K562 (cell line): ENCODE data around the gene LZTR1. TPM values are rescaled to one million over a fixed set of nuclear protein-coding genes. Genes with fewer than 3 reads are reported as not detected.
"Not testable (repeated sequence)": the region's sequence is repeated elsewhere in the genome, so short reads cannot be mapped to it uniquely, and the experiment has no call there.

Experiments
- ATAC-seq: fragments of 200-7000 bp; cut with Tn5 transposase; 3 replicates; pipeline ENCODE4 v1.9.1; 2020; ENCODE audit warnings: moderate library complexity
- BruUV-seq: library from RNA; stranded (reverse); fragments of 400-500 nt; replicated peaks from 2 replicates; lab custom pipeline; 2021; lab: Mats Ljungman, UMichigan
- CTCF ChIA-PET: fragments of 300-600 bp; formaldehyde crosslinking; extraction: SDS; loops from one replicate; lab custom pipeline; 2021; ENCODE audit warnings: low intra/inter-chr PET ratio; lab: Yijun Ruan, JAX
- POLR2A ChIA-PET: fragments of 300-600, 350-650 bp; sonication (Branson Sonifier 250); formaldehyde crosslinking; extraction: SDS; loops from one replicate; lab custom pipeline; 2021; ENCODE audit warnings: antibody characterized with exemption, inconsistent platforms; lab: Yijun Ruan, JAX
- DNase-seq, 4 experiments: peaks; one replicate each; pipeline versions ENCODE4 v3.0.0 to v3.0.0-alpha.2; 2011 to 2018; ENCODE audit warnings: low spot score in 3 of 4, mixed read lengths in 3 of 4; ENCODE audit errors: extremely low read depth in 1 of 4
- FAIRE-seq: peaks from 2 replicates; lab custom pipeline; 2011; peaks lifted over from hg19 to GRCh38; lab: Jason Lieb, UNC
- H2AFZ ChIP-seq: 2 replicates; pipeline ENCODE4 v1.6.0; 2011; ENCODE audit warnings: low read depth, low read length, control low read depth, inconsistent platforms
- H3K27ac ChIP-seq: fragments of 200-600 bp; 3 replicates; pipeline ENCODE4 v1.8.0; 2011; ENCODE audit warnings: low read depth, mild to moderate bottlenecking, control low read depth, inconsistent platforms, low read length, moderate library complexity, mixed read lengths; ENCODE audit errors: extremely low read depth
- H3K27me3 ChIP-seq, 2 experiments: fragments of 300-600 bp in 1 of 2; 2 replicates in 1 of 2; 3 replicates in 1 of 2; pipeline versions ENCODE4 v1.6.0 to v1.8.0; 2011; ENCODE audit warnings: inconsistent platforms in 2 of 2, low read length in 2 of 2, mild to moderate bottlenecking in 1 of 2, mixed read lengths in 1 of 2, moderate library complexity in 1 of 2; ENCODE audit not compliant: control insufficient read depth in 2 of 2, insufficient read depth in 2 of 2
- H3K36me3 ChIP-seq: fragments of 300-600 bp; 3 replicates; pipeline ENCODE4 v1.8.0; 2011; ENCODE audit warnings: mild to moderate bottlenecking, low read length, inconsistent platforms; ENCODE audit not compliant: control insufficient read depth, insufficient read depth
- H3K4me1 ChIP-seq, 2 experiments: fragments of 200-600 bp in 1 of 2; replicated peaks in 1 of 2; 2 replicates in 1 of 2; 3 replicates in 1 of 2; pipeline versions ENCODE4 v1.5.1 to v1.8.0; 2011; ENCODE audit warnings: inconsistent platforms in 2 of 2, low read length in 2 of 2, mild to moderate bottlenecking in 1 of 2, mixed read lengths in 1 of 2, moderate library complexity in 1 of 2; ENCODE audit not compliant: control insufficient read depth in 2 of 2, insufficient read depth in 2 of 2
- H3K4me2 ChIP-seq: 2 replicates; pipeline ENCODE4 v1.6.1; 2011; ENCODE audit warnings: low read length, control low read depth, inconsistent platforms, mixed read lengths; ENCODE audit not compliant: insufficient read depth
- H3K4me3 ChIP-seq: fragments of 200-600 bp; sonication (generic), shearing (Covaris generic); 2 replicates; pipeline ENCODE4 v1.5.1; 2016; ENCODE audit warnings: control low read depth, inconsistent platforms
- H3K79me2 ChIP-seq: fragments of 200-600 bp; 3 replicates; pipeline ENCODE4 v1.8.0; 2011; ENCODE audit warnings: low read length, inconsistent platforms; ENCODE audit not compliant: control insufficient read depth, insufficient read depth
- H3K9ac ChIP-seq, 2 experiments: 2 replicates each; pipeline versions ENCODE4 v1.6.0 to v1.6.1; 2011; ENCODE audit warnings: low read depth in 2 of 2, low read length in 2 of 2, control low read depth in 1 of 2, inconsistent platforms in 1 of 2, mild to moderate bottlenecking in 1 of 2, mixed read lengths in 1 of 2; ENCODE audit not compliant: insufficient read depth in 1 of 2
- H3K9me1 ChIP-seq: one replicate; pipeline ENCODE4 v1.6.0; 2011; ENCODE audit warnings: inconsistent platforms, mild to moderate bottlenecking, low read length, moderate library complexity; ENCODE audit not compliant: control insufficient read depth, insufficient read depth
- H3K9me3 ChIP-seq: replicated peaks from 2 replicates; pipeline ENCODE4 v1.5.1; 2011; ENCODE audit warnings: low read depth, low read length, inconsistent platforms; ENCODE audit not compliant: control insufficient read depth, insufficient read depth
- H4K20me1 ChIP-seq: replicated peaks from 2 replicates; pipeline ENCODE4 v1.6.1; 2011; ENCODE audit warnings: low read length, inconsistent platforms, mixed read lengths; ENCODE audit not compliant: control insufficient read depth, insufficient read depth
- ATF3 ChIP-seq, 2 experiments: fragments of 450-650 bp in 1 of 2; sonication (generic) in 1 of 2; formaldehyde crosslinking in 1 of 2; IDR thresholded peaks in 1 of 2; conservative IDR thresholded peaks in 1 of 2; 2 replicates each; pipeline versions ENCODE4 v1.6.1 to v1.8.1; 2016 to 2023; ENCODE audit warnings: mild to moderate bottlenecking in 2 of 2, moderate library complexity in 2 of 2, inconsistent platforms in 1 of 2, missing genetic modification reagents in 1 of 2
- FOXK2 ChIP-seq, 2 experiments: fragments of 450-650 bp; IDR thresholded peaks in 1 of 2; conservative IDR thresholded peaks in 1 of 2; 2 replicates each; pipeline ENCODE4 v1.6.1; 2016; ENCODE audit warnings: low read depth in 2 of 2, mild to moderate bottlenecking in 1 of 2
- JUN ChIP-seq, 2 experiments: sonication (generic) in 1 of 2; formaldehyde crosslinking in 1 of 2; IDR thresholded peaks; 2 replicates each; pipeline versions ENCODE4 v1.6.1 to v1.8.0; 2012 to 2022; ENCODE audit warnings: borderline replicate concordance in 2 of 2, mild to moderate bottlenecking in 2 of 2, improper control_type of control experiment in 1 of 2, low read depth in 1 of 2, low read length in 1 of 2, missing genetic modification reagents in 1 of 2
- MEIS2 ChIP-seq: fragments of 450-650 bp; IDR thresholded peaks from 2 replicates; pipeline ENCODE4 v1.6.1; 2014; ENCODE audit warnings: mild to moderate bottlenecking; ENCODE audit not compliant: partially characterized antibody
- PHF21A ChIP-seq: fragments of 450-650 bp; IDR thresholded peaks from 2 replicates; pipeline ENCODE4 v1.6.1; 2017; ENCODE audit warnings: low read depth, borderline replicate concordance
- PKNOX1 ChIP-seq: fragments of 450-650 bp; IDR thresholded peaks from 2 replicates; pipeline ENCODE4 v1.6.1; 2016
- PRDM10 ChIP-seq: fragments of 450-650 bp; IDR thresholded peaks from 2 replicates; pipeline ENCODE4 v1.6.1; 2018; ENCODE audit not compliant: partially characterized antibody
- RCOR1 ChIP-seq, 2 experiments: IDR thresholded peaks; 2 replicates each; pipeline ENCODE4 v1.6.1; 2012; ENCODE audit warnings: low read depth in 2 of 2, low read length in 2 of 2, borderline replicate concordance in 1 of 2, improper control_type of control experiment in 1 of 2
- THAP12 ChIP-seq: fragments of 250-450 bp; sonication (Bioruptor Pico); IDR thresholded peaks from 2 replicates; pipeline ENCODE4 v1.9.0; 2021; ENCODE audit warnings: mild to moderate bottlenecking, inconsistent platforms
- ZNF384 ChIP-seq: IDR thresholded peaks from 2 replicates; pipeline ENCODE4 v1.6.1; 2012; ENCODE audit warnings: low read depth, low read length, improper control_type of control experiment
- WGBS: fragments of 100-300 bp; shearing (Covaris generic); methylation state at CpG from one replicate; pipeline ENCODE4 v1.1.6; 2016; ENCODE audit warnings: low coverage, mixed read lengths; ENCODE audit not compliant: insufficient coverage; ENCODE audit errors: missing lambda C conversion rate; 5-methylcytosine and 5-hydroxymethylcytosine counted together
- in situ Hi-C: fragments of 300-500 bp; cut with MboI; formaldehyde crosslinking; loops from 4 replicates; pipeline ENCODE4 v1.15.0; 2018; ENCODE audit warnings: inconsistent platforms, mixed read lengths
- intact Hi-C: fragments of 100-400 bp; cut with micrococcal nuclease; formaldehyde crosslinking; loops from 2 replicates; pipeline ENCODE4 v1.14.2; 2022
- polyA plus RNA-seq, 8 experiments: library from polyadenylated mRNA; depleted of rRNA in 4 of 8; stranded (reverse) in 5 of 8; unstranded in 3 of 8; fragments of >200 nt; fragmentation: Nextera tagmentation in 2 of 8; fragmentation: Illumina TruSeq in 1 of 8; extraction: Ambion mirVana in 2 of 8; extraction: Trizol in 1 of 8; gene quantifications; 2 replicates each; pipeline versions ENCODE4 v1.2.1 to v1.2.3, GENCODE V29; 2011 to 2014; ENCODE audit warnings: inconsistent platforms in 1 of 8, missing spikeins in 1 of 8
- total RNA-seq, 7 experiments: library from RNA; depleted of rRNA in 6 of 7; stranded (reverse); fragments of >200 nt in 6 of 7; fragmentation: Illumina TruSeq in 2 of 7; extraction: Trizol in 2 of 7; gene quantifications; 2 replicates each; pipeline versions ENCODE4 v1.2.1 to v1.2.3, GENCODE V29; 2011 to 2021; ENCODE audit warnings: low replicate concordance in 1 of 7

Gene LZTR1
- total and polyA plus RNA-seq, 9 of the 15 experiments (the other 6 are each of a cell fraction or from before 2014, with no cell fraction given), result 2.2 to 135 (median 63.0) TPM

- H2AFZ ChIP-seq; H3K9me3 ChIP-seq; intact Hi-C loops; CTCF ChIA-PET; H3K9me1 ChIP-seq; H3K27ac ChIP-seq; H3K36me3 ChIP-seq; H3K79me2 ChIP-seq; H3K4me3 ChIP-seq; BruUV-seq; H3K4me2 ChIP-seq; TF ChIP-seq JUN (CRISPR knock-in tag; IDR thresholded peaks at IDR 0.05; ENCODE audit: borderline replicate concordance); ATF3 (IDR thresholded peaks at IDR 0.05): not testable (repeated sequence)
- Histone ChIP-seq H4K20me1 (peaks cover 15% of the 10 kb centered on the region), H3K4me1 (peaks cover 0 to 45% of the 10 kb centered on the region in 2 experiments; a peak in 3 of 5 replicates), H3K9ac (peak overlapping the region in 1 of 2 experiments; percentile 59; a peak in 1 of 4 replicates), H3K27me3 (peaks cover 36 to 55% of the 10 kb centered on the region in 2 experiments; a peak in 4 of 5 replicates)
- 16% methylated on average over 11 of the region's 11 CpGs for WGBS
- FAIRE-seq (peak; percentile 75), ATAC-seq (peak; percentile 4), DNase-seq (peak in 3 of 4 experiments; percentile 56 to 67 (median 61))
- in situ Hi-C loops, result loop anchor here (25.0 kb wide), 1 partner anchor 165 kb away; no protein-coding TSS in a partner anchor
- POLR2A ChIA-PET, result interaction anchor here (0.6 to 64.4 kb wide), 6 partner anchors 8 to 91 kb away, joined by 3 to 1556 read pairs (median 134); partner anchors contain the start of genes CRKL, LZTR1 and THAP7
- TF ChIP-seq ZNF384 (0 out of 2 replicates have a peak, but pooled peaks have one; percentile 3), PHF21A (peak; percentile 90), PRDM10 (peak; percentile 54), THAP12 (CRISPR knock-in tag) (0 out of 2 replicates have a peak, but pooled peaks have one; percentile 31), FOXK2 (conservative IDR thresholded peaks at IDR 0.05 in 1 of 2, IDR thresholded peaks at IDR 0.05 in 1 of 2; ENCODE audit: low read depth in 2 of 2) (0 out of 4 replicates have a peak, but pooled peaks of 1 of the 2 experiments have one; percentile 8), PKNOX1 (peak; percentile 62), MEIS2 (peak; percentile 31), JUN (IDR thresholded peaks at IDR 0.05; ENCODE audit: borderline replicate concordance, low read depth, low read length) (peak; percentile 77), ATF3 (CRISPR knock-in tag; conservative IDR thresholded peaks at IDR 0.05) (0 out of 2 replicates have a peak, but pooled peaks have one; percentile 50), RCOR1 (IDR thresholded peaks at IDR 0.05; ENCODE audit: borderline replicate concordance in 1 of 2, low read depth in 2 of 2, low read length in 2 of 2) (peak in 1 of 2 experiments; percentile 26; a peak in 2 of 4 replicates)
Observed at GRCh38 chr22:20972014-20972694, 9.9 kb upstream of the LZTR1 start.
